GM19023 (cell line): ENCODE data around the gene ATP10B.
"Not testable (repeated sequence)": the region's sequence is repeated elsewhere in the genome, so short reads cannot be mapped to it uniquely, and the experiment has no call there.

Experiments used
- ATAC-seq: cut with Tn5 transposase; IDR thresholded peaks from one replicate; pipeline ENCODE4 v1.9.1; 2021; ENCODE audit warnings: mild to moderate bottlenecking, moderate library complexity; ENCODE audit not compliant: unreplicated experiment

The ATP10B gene

DNA sequence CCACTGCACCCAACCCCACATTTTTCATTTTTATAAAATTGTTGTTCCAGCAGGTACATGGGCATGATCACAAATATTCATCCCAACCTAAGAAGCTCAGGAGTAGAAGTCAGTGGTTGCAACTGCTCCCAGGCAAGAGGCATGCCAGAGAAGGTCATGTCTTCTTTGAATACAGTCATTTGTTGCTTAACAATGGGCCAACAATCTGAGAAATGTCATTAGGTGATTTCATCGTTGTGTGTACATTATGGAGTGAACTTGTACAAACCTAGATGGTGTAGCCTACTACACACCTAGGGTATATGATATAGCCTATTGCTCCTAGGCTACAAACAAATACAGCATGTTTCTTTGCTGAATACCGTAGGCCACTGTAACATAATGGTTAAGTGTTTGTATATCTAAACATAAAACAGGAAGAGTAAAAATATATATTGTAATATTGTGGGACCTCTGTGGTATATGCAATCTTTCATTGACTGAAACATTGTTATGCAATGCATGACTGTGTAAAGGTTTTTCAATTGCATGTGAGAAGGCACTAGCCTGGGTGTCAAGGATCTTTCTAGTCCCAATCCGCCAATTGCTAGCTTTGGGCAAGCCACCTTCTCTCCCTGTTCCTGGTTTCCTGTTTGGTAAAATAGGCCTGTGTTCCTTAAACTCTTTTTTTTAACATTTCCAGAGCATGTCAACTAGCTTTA, 27.6 kb downstream of the ATP10B start:
- no peak for ATAC-seq

- ATAC-seq: not testable (repeated sequence)
Observed at GRCh38 chr5:160812996-160813395, 39.0 kb downstream of the ATP10B start.

DNA sequence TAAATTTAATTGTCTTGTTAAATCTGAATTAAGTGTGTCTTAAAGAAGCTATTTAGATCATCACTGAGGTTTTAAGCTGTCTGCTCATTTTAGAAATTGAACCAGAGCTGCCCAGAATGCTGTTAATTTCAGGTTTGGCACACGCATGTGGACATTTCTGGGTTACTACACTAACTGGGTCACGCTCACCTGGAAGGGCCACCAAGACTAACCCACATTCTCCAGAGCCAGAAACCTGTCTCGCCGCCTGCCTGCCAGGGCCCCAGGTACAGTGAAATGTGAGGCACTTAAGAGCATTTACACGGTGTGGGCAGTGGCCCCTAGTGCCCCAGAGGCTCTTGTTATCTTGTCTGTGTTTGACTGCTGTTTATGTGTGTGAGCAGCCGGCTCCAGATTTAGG, 46.6 kb downstream of the ATP10B start:
- no peak for ATAC-seq

GRCh38 chr5:160802592-160802991, 49.4 kb downstream of the ATP10B start:
- ATAC-seq: no peak

GRCh38 chr5:160800375-160801275, 51.4 kb downstream of the ATP10B start:
- no peak for ATAC-seq

DNA sequence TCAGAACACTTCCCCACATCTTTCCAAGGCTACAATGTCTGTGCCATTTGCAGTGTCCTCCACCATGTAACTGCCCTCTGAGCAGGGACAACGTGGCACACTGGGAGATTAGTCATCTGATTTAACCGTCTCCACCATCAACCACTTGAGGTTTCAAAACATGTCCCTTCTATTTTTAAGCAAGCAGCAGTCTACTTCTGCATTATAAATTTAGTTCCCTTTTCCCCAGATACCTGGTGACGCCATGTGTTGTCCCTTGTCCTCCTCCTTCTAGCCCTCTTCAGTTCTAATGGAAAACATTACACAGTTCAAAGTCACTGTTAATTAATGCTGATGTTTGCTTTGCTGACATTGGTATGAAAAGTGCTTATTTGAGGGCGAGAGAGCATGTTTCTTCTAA, 52.8 kb downstream of the ATP10B start:
- no peak for ATAC-seq

- no peak for ATAC-seq
Observed at GRCh38 chr5:160797020-160797419, 55.0 kb downstream of the ATP10B start.

DNA sequence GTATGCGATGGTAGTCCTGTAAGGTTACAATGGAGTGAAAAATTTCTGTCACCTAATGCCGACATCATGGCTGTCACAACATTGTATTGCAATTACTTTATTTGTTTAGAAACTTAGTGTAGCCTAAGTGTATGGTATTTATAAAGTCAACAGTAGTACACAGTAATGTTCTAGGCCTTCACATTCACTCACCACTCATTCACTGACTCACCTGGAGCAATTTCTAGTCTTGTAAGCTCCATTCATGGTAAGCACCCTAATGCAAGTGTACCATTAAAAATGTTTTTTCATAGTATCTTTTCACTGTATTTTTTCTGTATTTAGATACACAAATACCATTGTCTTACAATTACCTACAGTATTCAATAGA, 58.5 kb downstream of the ATP10B start:
- no peak for ATAC-seq

- no peak for ATAC-seq
Observed at GRCh38 chr5:160792732-160793529, 59.1 kb downstream of the ATP10B start.

DNA sequence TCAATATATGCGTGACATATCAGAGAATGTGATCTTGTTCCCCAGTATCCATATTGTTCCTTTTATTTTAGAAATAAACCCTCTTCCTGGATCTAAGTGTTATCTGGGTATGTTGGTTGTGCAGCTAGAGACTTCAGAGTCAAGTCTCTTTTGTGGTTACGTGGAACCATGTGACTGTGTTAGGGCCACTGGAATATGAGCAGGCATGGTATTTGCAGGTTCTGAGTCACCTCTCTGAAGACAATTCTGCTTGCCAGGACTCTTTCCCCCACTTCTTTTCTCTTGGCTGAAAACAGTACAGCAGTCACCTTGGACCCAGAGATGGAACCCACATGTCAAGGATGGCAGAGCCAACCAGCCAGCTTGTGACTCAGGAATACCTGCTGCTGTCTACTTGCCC, 59.7 kb downstream of the ATP10B start:
- ATAC-seq: no peak

GRCh38 chr5:160789219-160789859, 62.7 kb downstream of the ATP10B start:
- ATAC-seq: no peak

DNA sequence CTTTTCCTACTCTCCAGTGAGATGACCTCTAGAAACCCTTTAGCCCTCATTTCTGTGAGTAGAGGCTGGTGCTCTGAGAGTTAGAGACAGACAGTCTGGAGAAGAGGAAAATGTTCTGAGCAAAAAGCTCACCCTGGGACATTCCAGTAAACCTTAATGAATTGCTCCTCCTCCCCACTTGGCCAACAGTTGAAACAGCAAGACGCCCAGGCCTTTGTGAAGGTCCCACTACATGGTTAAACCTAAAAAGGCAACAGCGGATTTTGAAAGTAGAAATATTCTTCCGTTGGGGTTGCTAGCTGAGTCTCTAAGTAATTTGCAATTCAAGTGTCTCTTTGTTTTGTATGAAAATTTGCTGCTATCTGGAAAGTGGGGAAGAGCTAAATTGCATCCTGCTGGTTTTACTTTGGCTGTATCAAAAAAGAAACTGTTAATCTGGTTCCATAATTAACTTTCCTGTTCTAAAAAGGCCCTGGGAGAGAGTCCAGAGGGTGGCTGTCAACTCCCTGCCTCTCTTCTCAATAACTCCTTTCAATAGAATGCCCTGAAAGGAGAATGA, 63.8 kb downstream of the ATP10B start:
- ATAC-seq: no peak

GRCh38 chr5:160787240-160787639, 64.8 kb downstream of the ATP10B start:
- no peak for ATAC-seq

GRCh38 chr5:160774666-160775315, 77.2 kb downstream of the ATP10B start:
- ATAC-seq: no peak

DNA sequence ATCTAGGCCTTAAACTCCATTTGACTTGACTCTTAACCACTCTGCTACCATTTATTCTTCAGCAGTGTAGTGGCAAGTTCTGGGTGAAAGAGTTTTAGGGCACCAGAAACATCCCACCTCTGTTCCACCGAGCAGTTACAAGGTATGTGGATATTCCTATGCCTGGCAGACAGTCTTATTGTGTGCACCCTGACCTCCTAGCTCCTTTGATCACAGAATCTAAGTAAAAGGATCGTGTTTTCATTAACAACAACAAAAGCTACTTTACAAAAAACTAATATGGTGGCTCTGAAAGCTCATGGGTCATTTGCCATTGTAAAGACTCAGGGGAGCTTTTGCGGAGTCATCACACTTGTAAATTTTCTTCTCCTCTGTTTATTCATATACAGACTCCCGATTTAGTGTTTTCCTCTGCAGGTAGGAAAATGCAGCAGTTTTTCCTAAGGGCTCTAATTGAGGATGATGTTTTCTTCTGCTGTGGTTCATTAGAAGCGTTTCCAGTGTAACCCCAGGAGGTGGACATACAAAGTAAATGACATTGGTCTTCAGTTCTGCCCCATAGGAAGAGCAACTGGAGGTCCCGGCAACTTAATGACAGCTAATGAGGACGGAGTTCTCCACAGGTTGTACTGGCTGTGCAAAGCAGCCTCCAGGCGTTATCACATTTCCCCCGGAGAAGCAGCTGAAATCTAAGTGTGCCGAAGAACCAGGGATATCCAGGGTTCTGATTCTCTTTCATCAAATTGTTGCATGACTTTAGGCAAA, 78.2 kb downstream of the ATP10B start:
- ATAC-seq: no peak

DNA sequence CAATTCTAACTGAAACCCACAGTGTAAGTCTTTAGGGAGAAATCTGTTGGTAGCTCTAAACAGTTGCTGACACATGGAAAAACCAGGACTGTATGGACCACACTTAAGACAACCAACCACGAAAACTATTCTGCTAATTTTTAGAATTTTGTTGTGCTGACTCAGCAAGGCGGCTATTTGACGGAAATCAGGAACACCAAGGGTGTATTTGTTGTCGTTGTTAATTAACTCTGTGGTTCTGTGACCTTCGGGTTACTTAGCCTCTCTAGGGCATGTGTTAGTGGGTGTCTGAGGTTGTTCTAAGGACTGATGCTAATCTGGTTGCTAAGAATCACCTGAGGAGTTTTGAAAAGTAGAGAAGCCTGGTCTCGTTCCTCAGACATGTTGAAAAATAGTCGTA, 79.2 kb downstream of the ATP10B start:
- ATAC-seq: no peak

- no peak for ATAC-seq
Observed at GRCh38 chr5:160770718-160771117, 81.3 kb downstream of the ATP10B start.

- no peak for ATAC-seq
Observed at GRCh38 chr5:160769301-160769700, 82.7 kb downstream of the ATP10B start.

GRCh38 chr5:160767062-160767461, 84.9 kb downstream of the ATP10B start:
- no peak for ATAC-seq
